B cell (primary cell): ENCODE data around the gene JMJD8.

Experiments used
- EZH2 ChIP-seq: IDR thresholded peaks from 2 replicates; pipeline ENCODE4 v1.6.1; 2012; ENCODE audit warnings: borderline replicate concordance, low read depth, mild to moderate bottlenecking, moderate library complexity, low read length; ENCODE audit not compliant: insufficient read depth, poor library complexity, severe bottlenecking
- TF ChIP-seq, protein P1 (sequence below): fragments of 200-600 bp; IDR thresholded peaks from one replicate; pipeline ENCODE4 v1.8.0; 2022; ENCODE audit warnings: antibody characterized with exemption, mild to moderate bottlenecking

DNA sequence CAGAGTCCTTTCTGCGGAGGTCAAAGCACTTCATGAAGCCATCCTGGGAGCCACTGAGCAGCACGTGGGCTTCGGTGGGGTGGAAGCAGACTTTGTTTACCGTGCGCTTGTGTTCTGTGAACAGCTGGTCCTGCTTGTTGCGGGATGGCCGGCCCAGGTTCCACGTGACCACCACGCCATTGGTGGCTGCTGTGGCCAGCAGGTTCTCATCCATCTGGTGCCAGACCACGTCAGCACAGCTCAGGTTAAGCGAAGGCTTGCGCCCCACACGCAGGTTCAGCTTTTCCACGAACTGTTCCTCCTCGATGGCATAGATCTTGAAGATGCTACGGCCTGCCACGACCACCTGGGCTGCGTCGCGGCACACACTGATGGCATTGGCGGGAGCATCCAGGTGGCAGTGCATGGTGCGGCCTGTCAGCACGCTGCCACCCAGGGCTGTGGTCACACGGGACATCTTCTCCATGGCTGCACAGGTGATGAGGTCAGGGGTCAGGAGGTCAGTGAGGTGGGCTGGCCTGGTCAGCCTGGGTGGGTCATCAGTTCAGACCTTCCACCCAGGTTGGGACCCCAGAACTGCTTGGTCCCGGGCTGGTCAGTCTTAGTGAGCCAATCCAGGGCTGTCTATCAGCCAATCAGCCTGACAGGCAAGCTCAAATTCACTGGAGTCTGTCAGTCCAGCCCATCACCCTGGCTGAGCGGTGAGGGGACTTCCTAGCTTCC lies 5.2 kb upstream of the JMJD8 start:
- TF ChIP-seq, protein P1, sequence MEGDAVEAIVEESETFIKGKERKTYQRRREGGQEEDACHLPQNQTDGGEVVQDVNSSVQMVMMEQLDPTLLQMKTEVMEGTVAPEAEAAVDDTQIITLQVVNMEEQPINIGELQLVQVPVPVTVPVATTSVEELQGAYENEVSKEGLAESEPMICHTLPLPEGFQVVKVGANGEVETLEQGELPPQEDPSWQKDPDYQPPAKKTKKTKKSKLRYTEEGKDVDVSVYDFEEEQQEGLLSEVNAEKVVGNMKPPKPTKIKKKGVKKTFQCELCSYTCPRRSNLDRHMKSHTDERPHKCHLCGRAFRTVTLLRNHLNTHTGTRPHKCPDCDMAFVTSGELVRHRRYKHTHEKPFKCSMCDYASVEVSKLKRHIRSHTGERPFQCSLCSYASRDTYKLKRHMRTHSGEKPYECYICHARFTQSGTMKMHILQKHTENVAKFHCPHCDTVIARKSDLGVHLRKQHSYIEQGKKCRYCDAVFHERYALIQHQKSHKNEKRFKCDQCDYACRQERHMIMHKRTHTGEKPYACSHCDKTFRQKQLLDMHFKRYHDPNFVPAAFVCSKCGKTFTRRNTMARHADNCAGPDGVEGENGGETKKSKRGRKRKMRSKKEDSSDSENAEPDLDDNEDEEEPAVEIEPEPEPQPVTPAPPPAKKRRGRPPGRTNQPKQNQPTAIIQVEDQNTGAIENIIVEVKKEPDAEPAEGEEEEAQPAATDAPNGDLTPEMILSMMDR, result no peak
- TF ChIP-seq EZH2, result no peak
